Neutrophil (primary cell): ENCODE measurements around the gene KPNB1.
A peak's percentile ranks its signal among the peaks of the same experiment; 100 is the strongest.

Source experiments
- H3K27ac ChIP-seq: fragments of 200-600 bp; sonication (generic); 2 replicates; pipeline ENCODE4 v1.5.1; 2016; ENCODE audit warnings: mild to moderate bottlenecking, moderate library complexity
- H3K27me3 ChIP-seq: fragments of 200-600 bp; sonication (generic); 2 replicates; pipeline ENCODE4 v1.6.0; 2016; ENCODE audit warnings: mild to moderate bottlenecking
- H3K36me3 ChIP-seq: fragments of 200-600 bp; sonication (generic); 2 replicates; pipeline ENCODE4 v1.5.1; 2017
- H3K4me1 ChIP-seq, 2 experiments: fragments of 200-600 bp in 1 of 2; sonication (generic) in 1 of 2; 1 replicate in 1 of 2; 2 replicates in 1 of 2; pipeline versions ENCODE4 v1.5.1 to v1.6.1; 2013 to 2016; ENCODE audit warnings: low read depth in 1 of 2, low read length in 1 of 2, mild to moderate bottlenecking in 1 of 2, moderate library complexity in 1 of 2; ENCODE audit not compliant: control insufficient read depth in 1 of 2, insufficient read depth in 1 of 2
- H3K4me3 ChIP-seq, 2 experiments: fragments of 200-600 bp in 1 of 2; sonication (generic) in 1 of 2; 1 replicate in 1 of 2; 2 replicates in 1 of 2; pipeline ENCODE4 v1.5.1; 2013 to 2016; ENCODE audit warnings: low read depth in 1 of 2, low read length in 1 of 2, mild to moderate bottlenecking in 1 of 2, moderate library complexity in 1 of 2
- H3K9me3 ChIP-seq: fragments of 200-600 bp; sonication (generic); 2 replicates; pipeline ENCODE4 v1.5.1; 2016
- CTCF ChIP-seq: fragments of 200-600 bp; sonication (generic); IDR thresholded peaks from 2 replicates; pipeline ENCODE4 v1.5.1; 2016; ENCODE audit warnings: antibody characterized with exemption

The KPNB1 gene

GRCh38 chr17:47621293-47622179 is 28.2 kb upstream of the KPNB1 start:
- H3K4me1 ChIP-seq = no peaks in the 10 kb centered on the region
- H3K36me3 ChIP-seq = peaks cover 93% of the 10 kb centered on the region
- no peaks in the 10 kb centered on the region for H3K9me3 ChIP-seq
- peak overlapping the region; percentile 33 for H3K27ac ChIP-seq
- no peak for TF ChIP-seq CTCF
- no peak overlapping the region for H3K4me3 ChIP-seq
- no peaks in the 10 kb centered on the region for H3K27me3 ChIP-seq

GRCh38 chr17:47622180-47622549 is 27.6 kb upstream of the KPNB1 start:
- TF ChIP-seq CTCF = no peak
- Histone ChIP-seq H3K4me1 (no peaks in the 10 kb centered on the region), H3K27ac (no peak overlapping the region), H3K27me3 (no peaks in the 10 kb centered on the region), H3K4me3 (no peak overlapping the region), H3K36me3 (peaks cover 96% of the 10 kb centered on the region), H3K9me3 (no peaks in the 10 kb centered on the region)

- Histone ChIP-seq H3K36me3 (peaks cover 86% of the 10 kb centered on the region), H3K27ac (no peak overlapping the region), H3K4me3 (no peak overlapping the region), H3K4me1 (no peaks in the 10 kb centered on the region), H3K9me3 (no peaks in the 10 kb centered on the region), H3K27me3 (no peaks in the 10 kb centered on the region)
- no peak for TF ChIP-seq CTCF
Observed at GRCh38 chr17:47624727-47625068, 25.0 kb upstream of the KPNB1 start.

GRCh38 chr17:47628014-47628566 is 21.6 kb upstream of the KPNB1 start:
- H3K4me1 ChIP-seq = no peaks in the 10 kb centered on the region
- no peaks in the 10 kb centered on the region for H3K27me3 ChIP-seq
- no peaks in the 10 kb centered on the region for H3K9me3 ChIP-seq
- no peak overlapping the region for H3K27ac ChIP-seq
- H3K4me3 ChIP-seq = no peak overlapping the region
- TF ChIP-seq CTCF = no peak
- peaks cover 72% of the 10 kb centered on the region for H3K36me3 ChIP-seq

GRCh38 chr17:47629826-47630225 is 19.9 kb upstream of the KPNB1 start:
- Histone ChIP-seq H3K9me3 (no peaks in the 10 kb centered on the region), H3K27ac (no peak overlapping the region), H3K4me1 (no peaks in the 10 kb centered on the region), H3K27me3 (no peaks in the 10 kb centered on the region), H3K4me3 (no peak overlapping the region), H3K36me3 (peaks cover 69% of the 10 kb centered on the region)
- no peak for TF ChIP-seq CTCF
